ENCODE data around the gene MAP3K5.

- TF ChIP-seq POLR2AphosphoS5 (IDR thresholded peaks at IDR 0.05; ENCODE audit: control insufficient read depth, insufficient read depth, low read depth, low read length) = no peak
- no peak for TF ChIP-seq MYNN (IDR thresholded peaks at IDR 0.05)
- TF ChIP-seq MYNN (CRISPR knock-in tag; IDR thresholded peaks at IDR 0.05) = no peak
- no peak for TF ChIP-seq CTCF (IDR thresholded peaks at IDR 0.05 in 2 of 3, conservative IDR thresholded peaks at IDR 0.05 in 1 of 3; ENCODE audit: insufficient read depth in 2 of 3, low read depth in 1 of 3, low read length in 3 of 3)
- no peak for TF ChIP-seq HDAC1 (IDR thresholded peaks at IDR 0.05)
- TF ChIP-seq ZNF347 (CRISPR knock-in tag; IDR thresholded peaks at IDR 0.05; ENCODE audit: low read depth) = no peak
- no peak for TF ChIP-seq ZBTB34 (CRISPR knock-in tag; IDR thresholded peaks at IDR 0.05)
- no peak for TF ChIP-seq THRA (IDR thresholded peaks at IDR 0.05)
- no peak for TF ChIP-seq NCOA1 (IDR thresholded peaks at IDR 0.05; ENCODE audit: low read depth)
Measured at GRCh38 chr6:136734977-136735376, 57.3 kb downstream of the MAP3K5 start.
